Lower lobe of right lung (tissue), 2 donors: ENCODE data around the gene CHD2. TPM values are rescaled to one million over a fixed set of nuclear protein-coding genes. Genes with fewer than 3 reads are reported as not detected.

Experiments used
- ATAC-seq, 2 donors: fragments of 200-7000 bp; cut with Tn5 transposase; one replicate each; pipeline ENCODE4 v1.9.1; 2020 to 2022; ENCODE audit warnings: mild to moderate bottlenecking in 2 of 2, moderate library complexity in 2 of 2
- DNase-seq: peaks from one replicate; pipeline ENCODE4 v3.0.0-alpha.2; 2020
- H3K27ac ChIP-seq: fragments of 200-600 bp; one replicate; pipeline ENCODE4 v1.8.0; 2022
- H3K27me3 ChIP-seq: fragments of 200-600 bp; one replicate; pipeline ENCODE4 v1.8.0; 2022; ENCODE audit warnings: low read depth
- H3K36me3 ChIP-seq: fragments of 200-600 bp; one replicate; pipeline ENCODE4 v1.8.0; 2022; ENCODE audit warnings: mild to moderate bottlenecking
- H3K4me1 ChIP-seq: fragments of 200-600 bp; one replicate; pipeline ENCODE4 v1.8.0; 2022
- H3K4me3 ChIP-seq: fragments of 200-600 bp; one replicate; pipeline ENCODE4 v1.8.0; 2022; ENCODE audit warnings: mild to moderate bottlenecking
- H3K9me3 ChIP-seq: fragments of 200-600 bp; one replicate; pipeline ENCODE4 v1.8.0; 2022
- intact Hi-C: fragments of 100-400 bp; cut with DNase I; formaldehyde crosslinking; loops from one replicate; pipeline ENCODE4 v1.11.0; 2022
- total RNA-seq: library from RNA; stranded (reverse); fragmentation: NEBNext Ultra II Directional; extraction: Animal tissue kit (Norgen Biotek cat#: 25700); gene quantifications from one replicate; pipeline ENCODE4 v1.2.1, GENCODE V29; 2021
- TF ChIP-seq, protein P1 (sequence below): fragments of 200-600 bp; IDR thresholded peaks from one replicate; pipeline ENCODE4 v1.8.0; 2022; ENCODE audit warnings: antibody characterized with exemption, mild to moderate bottlenecking
- donor health status: DM: no; HTN: yes; CAD: no; lungs with severe emphysema.

Gene CHD2
- total RNA-seq, 1 donor from 2014 or later: 158 TPM

DNA sequence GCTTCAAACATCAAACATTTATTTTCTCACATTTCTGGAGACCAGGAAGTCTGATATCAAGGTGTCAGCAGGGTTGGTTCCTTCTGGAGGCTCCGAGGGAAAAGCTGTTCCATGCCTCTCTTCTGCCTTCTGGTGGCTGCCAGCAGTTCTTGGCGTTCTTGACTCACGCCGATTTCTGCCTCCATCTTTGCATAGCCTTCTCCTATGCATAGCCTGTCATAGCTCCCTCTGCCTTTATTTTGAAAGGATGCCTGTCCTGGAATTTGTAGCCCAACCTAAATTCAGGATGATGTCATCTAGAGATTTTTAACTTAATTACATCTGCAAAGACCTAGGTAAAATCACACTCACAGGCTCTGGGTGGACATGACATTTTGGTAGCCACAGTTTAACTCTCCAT, 118.5 kb downstream of the CHD2 start:
- Histone ChIP-seq H3K9me3 (no peaks in the 10 kb centered on the region), H3K36me3 (peaks cover 100% of the 10 kb centered on the region), H3K27ac (no peak overlapping the region), H3K4me3 (no peak overlapping the region), H3K27me3 (no peaks in the 10 kb centered on the region), H3K4me1 (no peaks in the 10 kb centered on the region)
- intact Hi-C loops: no loop called here
- TF ChIP-seq, protein P1, sequence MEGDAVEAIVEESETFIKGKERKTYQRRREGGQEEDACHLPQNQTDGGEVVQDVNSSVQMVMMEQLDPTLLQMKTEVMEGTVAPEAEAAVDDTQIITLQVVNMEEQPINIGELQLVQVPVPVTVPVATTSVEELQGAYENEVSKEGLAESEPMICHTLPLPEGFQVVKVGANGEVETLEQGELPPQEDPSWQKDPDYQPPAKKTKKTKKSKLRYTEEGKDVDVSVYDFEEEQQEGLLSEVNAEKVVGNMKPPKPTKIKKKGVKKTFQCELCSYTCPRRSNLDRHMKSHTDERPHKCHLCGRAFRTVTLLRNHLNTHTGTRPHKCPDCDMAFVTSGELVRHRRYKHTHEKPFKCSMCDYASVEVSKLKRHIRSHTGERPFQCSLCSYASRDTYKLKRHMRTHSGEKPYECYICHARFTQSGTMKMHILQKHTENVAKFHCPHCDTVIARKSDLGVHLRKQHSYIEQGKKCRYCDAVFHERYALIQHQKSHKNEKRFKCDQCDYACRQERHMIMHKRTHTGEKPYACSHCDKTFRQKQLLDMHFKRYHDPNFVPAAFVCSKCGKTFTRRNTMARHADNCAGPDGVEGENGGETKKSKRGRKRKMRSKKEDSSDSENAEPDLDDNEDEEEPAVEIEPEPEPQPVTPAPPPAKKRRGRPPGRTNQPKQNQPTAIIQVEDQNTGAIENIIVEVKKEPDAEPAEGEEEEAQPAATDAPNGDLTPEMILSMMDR: no peak
- DNase-seq (no peak), ATAC-seq (no peak)

DNA sequence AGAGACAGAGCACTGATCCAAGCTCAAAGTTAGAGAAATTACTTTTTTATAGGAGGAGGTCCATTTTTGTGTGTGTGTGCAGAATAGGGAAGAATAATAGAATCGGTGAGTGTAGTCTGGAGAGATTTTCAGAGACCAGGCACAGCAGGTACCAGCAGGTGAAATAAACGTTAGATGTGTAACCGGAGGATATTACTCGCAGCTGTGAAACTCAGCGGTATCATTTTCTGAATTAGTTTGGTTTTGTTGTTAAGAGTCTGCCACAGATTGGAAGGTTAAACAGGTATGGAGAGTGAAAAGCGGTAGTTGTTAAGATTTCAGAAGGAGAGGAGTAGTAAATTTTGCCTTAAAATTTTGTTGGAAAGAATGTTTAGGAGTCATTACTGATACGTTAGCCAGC, 119.0 kb downstream of the CHD2 start:
- Histone ChIP-seq H3K4me3 (no peak overlapping the region), H3K4me1 (no peaks in the 10 kb centered on the region), H3K9me3 (no peaks in the 10 kb centered on the region), H3K27me3 (no peaks in the 10 kb centered on the region), H3K36me3 (peaks cover 100% of the 10 kb centered on the region), H3K27ac (no peak overlapping the region)
- ATAC-seq: no peak
- intact Hi-C loops: no loop called here
- TF ChIP-seq, protein P1: no peak
- no peak for DNase-seq

DNA sequence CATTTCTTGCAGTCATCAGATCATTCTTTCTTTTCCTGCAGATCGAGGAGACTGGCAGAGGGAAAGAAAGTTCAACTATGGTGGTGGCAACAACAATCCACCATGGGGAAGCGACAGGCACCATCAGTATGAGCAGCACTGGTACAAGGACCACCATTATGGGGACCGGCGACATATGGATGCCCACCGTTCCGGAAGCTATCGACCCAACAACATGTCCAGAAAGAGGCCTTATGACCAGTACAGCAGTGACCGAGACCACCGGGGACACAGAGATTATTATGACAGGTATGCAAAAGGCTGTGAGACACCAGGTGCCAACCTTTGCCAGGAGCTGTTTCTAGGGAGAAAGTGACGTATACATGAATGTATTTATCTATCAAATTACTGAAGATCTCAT, 119.8 kb downstream of the CHD2 start:
- no peak overlapping the region for H3K4me3 ChIP-seq
- TF ChIP-seq, protein P1: no peak
- no peak for DNase-seq
- ATAC-seq: no peak
- H3K27me3 ChIP-seq: no peaks in the 10 kb centered on the region
- no peak overlapping the region for H3K27ac ChIP-seq
- H3K9me3 ChIP-seq: no peaks in the 10 kb centered on the region
- intact Hi-C loops: no loop called here
- H3K4me1 ChIP-seq: no peaks in the 10 kb centered on the region
- H3K36me3 ChIP-seq: peaks cover 100% of the 10 kb centered on the region

DNA sequence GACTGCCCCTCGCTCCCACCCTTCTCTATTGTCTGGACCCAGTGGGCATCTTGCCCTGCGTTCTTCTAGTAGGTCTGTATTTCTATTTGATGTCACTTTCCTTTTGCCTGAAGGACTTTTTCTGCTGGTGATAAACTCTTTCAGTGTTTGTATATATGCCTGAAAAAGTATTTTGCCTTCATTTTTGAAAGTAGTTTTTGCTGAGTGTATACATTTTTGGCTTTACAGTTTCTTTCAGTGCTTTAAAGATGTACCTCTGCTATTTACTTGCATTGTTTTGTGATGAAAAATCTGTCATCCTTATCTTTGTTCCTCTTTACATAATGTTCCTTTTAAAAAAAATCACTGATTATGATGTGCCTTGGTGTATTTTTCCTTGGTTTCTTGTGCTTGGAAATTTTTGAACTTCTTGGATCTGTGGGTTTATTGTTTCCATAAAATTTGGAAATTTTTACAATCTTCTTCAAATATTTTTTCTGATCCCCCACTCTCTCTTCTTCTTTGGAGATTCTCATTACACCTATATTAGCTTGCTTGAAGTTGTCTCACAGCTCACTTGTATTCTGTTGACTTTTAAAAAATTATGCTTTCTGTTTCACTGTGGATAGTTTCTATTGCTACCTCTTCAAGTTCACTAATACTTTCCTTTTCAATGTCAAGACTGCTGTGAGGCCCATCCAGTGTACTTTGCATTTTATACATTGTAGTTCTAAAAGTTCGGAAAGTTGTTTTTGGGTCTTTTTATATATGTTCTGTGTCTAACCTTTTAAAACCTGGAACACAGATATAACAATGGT, 121.0 kb downstream of the CHD2 start:
- Histone ChIP-seq H3K4me3 (no peak overlapping the region), H3K27ac (no peak overlapping the region), H3K9me3 (no peaks in the 10 kb centered on the region), H3K4me1 (peaks cover 12% of the 10 kb centered on the region), H3K27me3 (no peaks in the 10 kb centered on the region), H3K36me3 (peaks cover 100% of the 10 kb centered on the region)
- ATAC-seq: no peak
- no peak for DNase-seq
- intact Hi-C loops: no loop called here
- TF ChIP-seq, protein P1: no peak

DNA sequence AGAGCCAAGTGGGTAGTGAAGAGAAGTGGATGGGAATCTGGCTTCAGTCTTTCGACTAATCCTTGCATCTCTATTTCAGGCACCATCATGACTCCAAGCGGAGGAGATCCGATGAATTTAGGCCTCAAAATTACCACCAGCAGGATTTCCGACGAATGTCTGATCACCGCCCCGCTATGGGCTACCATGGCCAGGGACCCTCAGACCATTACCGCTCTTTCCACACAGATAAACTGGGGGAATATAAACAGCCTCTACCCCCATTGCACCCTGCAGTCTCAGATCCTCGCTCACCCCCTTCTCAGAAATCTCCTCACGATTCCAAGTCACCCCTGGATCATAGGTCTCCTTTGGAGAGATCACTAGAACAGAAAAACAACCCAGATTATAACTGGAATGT, 124.2 kb downstream of the CHD2 start:
- Histone ChIP-seq H3K9me3 (no peaks in the 10 kb centered on the region), H3K4me3 (no peak overlapping the region), H3K4me1 (peaks cover 43% of the 10 kb centered on the region), H3K36me3 (peaks cover 83% of the 10 kb centered on the region), H3K27me3 (no peaks in the 10 kb centered on the region), H3K27ac (no peak overlapping the region)
- TF ChIP-seq, protein P1: no peak
- no peak for DNase-seq
- no peak for ATAC-seq
- intact Hi-C loops: no loop called here
